HepG2 (cell line): ENCODE results near the gene MT1M. TPM values are rescaled to one million over a fixed set of nuclear protein-coding genes. Genes with fewer than 3 reads are reported as not detected.

ENCODE experiments used
- CBX5 ChIP-seq: sonication (generic); formaldehyde crosslinking; IDR thresholded peaks from 2 replicates; pipeline ENCODE4 v1.4.0; 2020; ENCODE audit warnings: missing genetic modification reagents, borderline replicate concordance
- CENPX ChIP-seq: sonication (generic); formaldehyde crosslinking; IDR thresholded peaks from 2 replicates; pipeline ENCODE4 v1.9.0; 2021; ENCODE audit warnings: mild to moderate bottlenecking, missing genetic modification reagents, moderate library complexity
- FLYWCH1 ChIP-seq: sonication (generic); formaldehyde crosslinking; IDR thresholded peaks from 2 replicates; pipeline ENCODE4 v1.8.1; 2023; ENCODE audit warnings: mild to moderate bottlenecking, missing genetic modification reagents
- GATAD2A ChIP-seq: IDR thresholded peaks from 2 replicates; pipeline ENCODE4 v1.6.1; 2016
- HCFC1 ChIP-seq: fragments of 150-350 bp; IDR thresholded peaks from 2 replicates; pipeline ENCODE4 v1.6.1; 2014; ENCODE audit warnings: low read depth, low read length
- HNF4A ChIP-seq: sonication (generic); formaldehyde crosslinking; IDR thresholded peaks from 2 replicates; pipeline ENCODE4 v1.4.0; 2020; ENCODE audit warnings: missing genetic modification reagents
- HNRNPLL ChIP-seq: fragments of 200-400 bp; formaldehyde crosslinking; IDR thresholded peaks from 2 replicates; pipeline ENCODE4 v1.6.1; 2017; ENCODE audit warnings: mild to moderate bottlenecking, low read depth, low read length; ENCODE audit not compliant: poor library complexity, severe bottlenecking
- IKZF1 ChIP-seq: fragments of 450-650 bp; IDR thresholded peaks from 2 replicates; pipeline ENCODE4 v1.7.1; 2016
- IKZF4 ChIP-seq: sonication (generic); formaldehyde crosslinking; IDR thresholded peaks from 2 replicates; pipeline ENCODE4 v1.5.1; 2020; ENCODE audit warnings: borderline replicate concordance, mild to moderate bottlenecking, low read depth, missing genetic modification reagents; ENCODE audit errors: not compliant biosample characterization
- KLF11 ChIP-seq: IDR thresholded peaks from 2 replicates; pipeline ENCODE4 v1.6.1; 2016; ENCODE audit warnings: missing compliant biosample characterization
- KMT2B ChIP-seq: IDR thresholded peaks from 2 replicates; pipeline ENCODE4 v1.6.1; 2016; ENCODE audit warnings: missing genetic modification reagents, missing compliant biosample characterization
- MTA3 ChIP-seq: sonication (generic); formaldehyde crosslinking; IDR thresholded peaks from 2 replicates; pipeline ENCODE4 v1.4.0; 2020; ENCODE audit warnings: missing genetic modification reagents
- MTF1 ChIP-seq: sonication (generic); formaldehyde crosslinking; IDR thresholded peaks from 2 replicates; pipeline ENCODE4 v1.5.0; 2020; ENCODE audit warnings: missing genetic modification reagents
- NONO ChIP-seq, 2 experiments: fragments of 450-650 bp in 1 of 2; sonication (generic) in 1 of 2; formaldehyde crosslinking in 1 of 2; IDR thresholded peaks in 1 of 2; conservative IDR thresholded peaks in 1 of 2; 2 replicates each; pipeline versions ENCODE4 v1.6.1 to v1.8.0; 2017 to 2022; ENCODE audit warnings: mild to moderate bottlenecking in 1 of 2, missing genetic modification reagents in 1 of 2, moderate library complexity in 1 of 2
- RBM22 ChIP-seq: fragments of 200-400 bp; formaldehyde crosslinking; optimal IDR thresholded peaks from 2 replicates; pipeline ENCODE3; 2017; ENCODE audit warnings: mild to moderate bottlenecking, low read length, moderate library complexity
- SKIL ChIP-seq: sonication (generic); formaldehyde crosslinking; IDR thresholded peaks from 2 replicates; pipeline ENCODE4 v1.8.0; 2022; ENCODE audit warnings: missing genetic modification reagents, mild to moderate bottlenecking, moderate library complexity, borderline replicate concordance
- SSRP1 ChIP-seq: IDR thresholded peaks from 2 replicates; pipeline ENCODE4 v1.6.1; 2016; ENCODE audit warnings: control low read depth
- SUZ12 ChIP-seq: fragments of 150-350 bp; IDR thresholded peaks from 2 replicates; pipeline ENCODE4 v1.6.1; 2014; ENCODE audit warnings: low read depth, low read length
- TFAP4 ChIP-seq: sonication (generic); IDR thresholded peaks from 2 replicates; pipeline ENCODE4 v1.6.1; 2016; ENCODE audit warnings: low read depth, borderline replicate concordance
- TGIF2 ChIP-seq: IDR thresholded peaks from 2 replicates; pipeline ENCODE4 v1.6.1; 2016; ENCODE audit warnings: control low read depth, missing compliant biosample characterization
- ZFP36L2 ChIP-seq: sonication (generic); formaldehyde crosslinking; IDR thresholded peaks from 2 replicates; pipeline ENCODE4 v1.4.0; 2020; ENCODE audit warnings: missing genetic modification reagents
- ZNF180 ChIP-seq: sonication (generic); formaldehyde crosslinking; IDR thresholded peaks from 2 replicates; pipeline ENCODE4 v1.4.0; 2020; ENCODE audit warnings: low read depth, missing genetic modification reagents, borderline replicate concordance
- ZNF550 ChIP-seq: sonication (generic); formaldehyde crosslinking; IDR thresholded peaks from 2 replicates; pipeline ENCODE4 v1.4.0; 2020; ENCODE audit warnings: mild to moderate bottlenecking, missing genetic modification reagents, borderline replicate concordance
- ZNF615 ChIP-seq: sonication (generic); formaldehyde crosslinking; IDR thresholded peaks from 2 replicates; pipeline ENCODE4 v1.5.0; 2020; ENCODE audit warnings: mild to moderate bottlenecking, missing genetic modification reagents, borderline replicate concordance
- polyA plus RNA-seq, 8 experiments: library from polyadenylated mRNA; depleted of rRNA in 3 of 8; stranded (reverse) in 7 of 8; unstranded in 1 of 8; fragments of >200 nt; fragmentation: Illumina TruSeq in 4 of 8; extraction: Trizol in 4 of 8; gene quantifications; 2 replicates each; pipeline versions ENCODE4 v1.2.1 to v1.2.3, GENCODE V29; 2011 to 2016; ENCODE audit warnings: low read depth in 4 of 8, missing spikeins in 1 of 8, mixed read lengths in 1 of 8; ENCODE audit not compliant: insufficient read depth in 1 of 8
- total RNA-seq, 5 experiments: library from RNA; depleted of rRNA; stranded (reverse); fragments of >200 nt; fragmentation: Illumina TruSeq; extraction: Trizol; gene quantifications; 2 replicates each; pipeline ENCODE4 v1.2.3, GENCODE V29; 2016; ENCODE audit warnings: low read depth in 1 of 5
- TF ChIP-seq, protein P1 (sequence below): sonication (generic); formaldehyde crosslinking; IDR thresholded peaks from 2 replicates; pipeline ENCODE4 v1.8.0; 2022; ENCODE audit warnings: mild to moderate bottlenecking, missing genetic modification reagents, borderline replicate concordance
- TF ChIP-seq, protein P2 (sequence below): sonication (generic); formaldehyde crosslinking; IDR thresholded peaks from 2 replicates; pipeline ENCODE4 v1.8.0; 2023; ENCODE audit warnings: mild to moderate bottlenecking, missing genetic modification reagents

Gene MT1M
- total and polyA plus RNA-seq, 2 of the 13 experiments (the other 11 are each of a cell fraction or from before 2014, with no cell fraction given), result 4.6 TPM; not detected in 1

DNA sequence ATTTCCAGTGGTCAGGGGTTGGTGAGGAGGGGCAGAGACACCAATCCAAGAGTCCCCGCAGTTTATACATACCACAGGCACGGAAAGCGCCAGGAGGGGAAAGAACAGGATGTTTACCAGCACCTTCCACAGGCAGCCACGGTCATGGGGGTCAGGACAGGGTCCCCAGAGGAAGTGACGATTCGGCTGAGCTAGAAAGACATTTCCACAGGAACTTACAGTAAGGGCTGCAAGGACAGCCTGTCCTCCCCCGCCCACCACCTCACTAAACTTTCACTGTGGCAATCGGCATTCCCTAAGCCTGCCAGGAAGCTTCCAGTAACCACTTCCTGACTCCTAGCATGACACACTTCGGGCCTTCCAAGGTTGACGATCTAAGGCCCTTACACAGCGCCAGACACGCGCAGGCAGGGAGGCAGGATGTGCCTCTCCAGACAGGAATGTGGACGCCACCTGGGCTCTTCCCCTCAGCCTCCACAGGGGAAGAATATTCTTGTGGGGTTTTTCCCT lies 25.3 kb upstream of the MT1M start (continued):
- TF ChIP-seq MTF1 (CRISPR knock-in tag) (peak; percentile 97), TFAP4 (no peak; the same call in 1 of the 2 replicates), CENPX (CRISPR knock-in tag) (no peak), ZFP36L2 (peak; percentile 86; the same call in 1 of the 2 replicates), SUZ12 (no peak), ZNF615 (CRISPR knock-in tag) (no peak), HCFC1 (peak; percentile 33), HNRNPLL (no peak), NONO (IDR thresholded peaks at IDR 0.05) (no peak), NONO (CRISPR knock-in tag; conservative IDR thresholded peaks at IDR 0.05) (0 out of 2 replicates have a peak, but pooled peaks have one; percentile 43), MTA3 (no peak), KMT2B (CRISPR knock-in tag) (no peak), HNF4A (CRISPR knock-in tag) (no peak; the same call in 1 of the 2 replicates), GATAD2A (CRISPR knock-in tag) (peak; percentile 96), TGIF2 (CRISPR knock-in tag) (peak; percentile 58; the same call in 1 of the 2 replicates), SKIL (CRISPR knock-in tag) (peak; percentile 90), RBM22 (no peak), IKZF1 (no peak), ZNF180 (peak; percentile 61; the same call in 1 of the 2 replicates), CBX5 (CRISPR knock-in tag) (peak; percentile 82; the same call in 1 of the 2 replicates), IKZF4 (CRISPR knock-in tag) (peak; percentile 15), ZNF550 (CRISPR knock-in tag) (no peak), SSRP1 (CRISPR knock-in tag) (no peak; the same call in 1 of the 2 replicates), FLYWCH1 (CRISPR knock-in tag) (no peak), KLF11 (CRISPR knock-in tag) (no peak)
- TF ChIP-seq, protein P1, sequence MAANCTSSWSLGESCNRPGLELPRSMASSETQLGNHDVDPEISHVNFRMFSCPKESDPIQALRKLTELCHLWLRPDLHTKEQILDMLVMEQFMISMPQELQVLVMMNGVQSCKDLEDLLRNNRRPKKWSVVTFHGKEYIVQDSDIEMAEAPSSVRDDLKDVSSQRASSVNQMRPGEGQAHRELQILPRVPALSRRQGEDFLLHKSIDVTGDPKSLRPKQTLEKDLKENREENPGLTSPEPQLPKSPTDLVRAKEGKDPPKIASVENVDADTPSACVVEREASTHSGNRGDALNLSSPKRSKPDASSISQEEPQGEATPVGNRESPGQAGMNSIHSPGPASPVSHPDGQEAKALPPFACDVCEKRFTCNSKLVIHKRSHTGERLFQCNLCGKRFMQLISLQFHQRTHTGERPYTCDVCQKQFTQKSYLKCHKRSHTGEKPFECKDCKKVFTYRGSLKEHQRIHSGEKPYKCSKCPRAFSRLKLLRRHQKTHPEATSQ, result 0 out of 2 replicates have a peak, but pooled peaks have one; percentile 47
- TF ChIP-seq, protein P2, sequence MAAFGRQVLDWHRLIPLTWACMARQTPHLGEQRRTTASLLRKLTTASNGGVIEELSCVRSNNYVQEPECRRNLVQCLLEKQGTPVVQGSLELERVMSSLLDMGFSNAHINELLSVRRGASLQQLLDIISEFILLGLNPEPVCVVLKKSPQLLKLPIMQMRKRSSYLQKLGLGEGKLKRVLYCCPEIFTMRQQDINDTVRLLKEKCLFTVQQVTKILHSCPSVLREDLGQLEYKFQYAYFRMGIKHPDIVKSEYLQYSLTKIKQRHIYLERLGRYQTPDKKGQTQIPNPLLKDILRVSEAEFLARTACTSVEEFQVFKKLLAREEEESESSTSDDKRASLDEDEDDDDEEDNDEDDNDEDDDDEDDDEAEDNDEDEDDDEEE (CRISPR knock-in tag), result 0 out of 2 replicates have a peak, but pooled peaks have one; percentile 49
